ENCODE measurements around the gene WBP4.

DNA sequence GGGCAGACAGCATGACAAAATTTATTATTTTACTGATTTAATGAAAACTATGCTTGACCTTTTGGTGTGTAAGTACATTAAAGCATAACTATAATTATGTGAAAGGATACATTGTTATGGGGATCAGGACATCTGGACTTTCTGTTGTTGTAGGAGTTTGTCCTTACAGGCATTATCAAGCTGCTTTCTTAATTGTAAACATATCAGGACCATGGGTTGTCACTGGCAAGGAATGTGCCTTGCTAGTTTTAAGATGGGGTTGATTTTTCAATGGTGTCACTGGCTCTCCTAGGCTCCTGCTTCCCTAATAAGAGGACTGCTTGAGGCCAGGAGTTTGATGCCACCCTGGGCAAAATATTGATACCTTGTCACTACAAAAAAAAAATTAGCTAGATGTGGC lies 38.7 kb downstream of the WBP4 start:
- no peak for TF ChIP-seq EP300 (IDR thresholded peaks at IDR 0.05)
- TF ChIP-seq, protein P1, sequence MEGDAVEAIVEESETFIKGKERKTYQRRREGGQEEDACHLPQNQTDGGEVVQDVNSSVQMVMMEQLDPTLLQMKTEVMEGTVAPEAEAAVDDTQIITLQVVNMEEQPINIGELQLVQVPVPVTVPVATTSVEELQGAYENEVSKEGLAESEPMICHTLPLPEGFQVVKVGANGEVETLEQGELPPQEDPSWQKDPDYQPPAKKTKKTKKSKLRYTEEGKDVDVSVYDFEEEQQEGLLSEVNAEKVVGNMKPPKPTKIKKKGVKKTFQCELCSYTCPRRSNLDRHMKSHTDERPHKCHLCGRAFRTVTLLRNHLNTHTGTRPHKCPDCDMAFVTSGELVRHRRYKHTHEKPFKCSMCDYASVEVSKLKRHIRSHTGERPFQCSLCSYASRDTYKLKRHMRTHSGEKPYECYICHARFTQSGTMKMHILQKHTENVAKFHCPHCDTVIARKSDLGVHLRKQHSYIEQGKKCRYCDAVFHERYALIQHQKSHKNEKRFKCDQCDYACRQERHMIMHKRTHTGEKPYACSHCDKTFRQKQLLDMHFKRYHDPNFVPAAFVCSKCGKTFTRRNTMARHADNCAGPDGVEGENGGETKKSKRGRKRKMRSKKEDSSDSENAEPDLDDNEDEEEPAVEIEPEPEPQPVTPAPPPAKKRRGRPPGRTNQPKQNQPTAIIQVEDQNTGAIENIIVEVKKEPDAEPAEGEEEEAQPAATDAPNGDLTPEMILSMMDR (IDR thresholded peaks at IDR 0.05) = no peak
- no peak for TF ChIP-seq POLR2A (IDR thresholded peaks at IDR 0.05; ENCODE audit: low read depth)

Measured in esophagus muscularis mucosa (tissue), 4 donors.